ENCODE measurements around the gene GRID1. TPM values are rescaled to one million over a fixed set of nuclear protein-coding genes. Genes with fewer than 3 reads are reported as not detected.

GRID1 gene
- total RNA-seq, 1 donor from 2014 or later = 0.22 TPM

DNA sequence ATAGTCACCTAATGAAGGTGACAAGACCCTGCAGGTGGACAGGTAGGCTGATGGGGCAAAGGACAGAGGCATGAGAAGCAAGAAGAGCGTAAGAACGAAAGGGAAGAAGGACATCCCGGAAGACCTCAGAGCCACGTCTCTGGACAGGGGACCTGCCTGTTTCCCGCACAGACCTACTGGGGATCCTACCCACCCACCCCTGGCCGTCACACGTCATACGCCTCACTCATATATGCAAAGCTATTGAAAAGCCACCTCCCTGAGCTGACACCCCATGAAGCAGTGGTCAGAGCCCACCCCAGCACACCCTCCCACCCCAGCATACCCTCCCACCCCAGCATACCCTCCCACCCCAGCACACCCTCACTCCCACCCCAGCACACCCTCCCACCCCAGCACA, 140.6 kb downstream of the GRID1 start:
- TF ChIP-seq, protein P1, sequence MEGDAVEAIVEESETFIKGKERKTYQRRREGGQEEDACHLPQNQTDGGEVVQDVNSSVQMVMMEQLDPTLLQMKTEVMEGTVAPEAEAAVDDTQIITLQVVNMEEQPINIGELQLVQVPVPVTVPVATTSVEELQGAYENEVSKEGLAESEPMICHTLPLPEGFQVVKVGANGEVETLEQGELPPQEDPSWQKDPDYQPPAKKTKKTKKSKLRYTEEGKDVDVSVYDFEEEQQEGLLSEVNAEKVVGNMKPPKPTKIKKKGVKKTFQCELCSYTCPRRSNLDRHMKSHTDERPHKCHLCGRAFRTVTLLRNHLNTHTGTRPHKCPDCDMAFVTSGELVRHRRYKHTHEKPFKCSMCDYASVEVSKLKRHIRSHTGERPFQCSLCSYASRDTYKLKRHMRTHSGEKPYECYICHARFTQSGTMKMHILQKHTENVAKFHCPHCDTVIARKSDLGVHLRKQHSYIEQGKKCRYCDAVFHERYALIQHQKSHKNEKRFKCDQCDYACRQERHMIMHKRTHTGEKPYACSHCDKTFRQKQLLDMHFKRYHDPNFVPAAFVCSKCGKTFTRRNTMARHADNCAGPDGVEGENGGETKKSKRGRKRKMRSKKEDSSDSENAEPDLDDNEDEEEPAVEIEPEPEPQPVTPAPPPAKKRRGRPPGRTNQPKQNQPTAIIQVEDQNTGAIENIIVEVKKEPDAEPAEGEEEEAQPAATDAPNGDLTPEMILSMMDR (IDR thresholded peaks at IDR 0.05; ENCODE audit: unreplicated experiment) = no peak
- no peaks in the 10 kb centered on the region for H3K4me1 Mint-ChIP-seq (ENCODE audit: low read depth)
- H3K27me3 Mint-ChIP-seq = peaks cover 18% of the 10 kb centered on the region
- H3K27ac Mint-ChIP-seq = no peak overlapping the region
- DNase-seq (ENCODE audit: low spot score, unreplicated experiment) = no peak
- H3K4me3 Mint-ChIP-seq (ENCODE audit: low read depth) = no peak overlapping the region
- H3K9me3 Mint-ChIP-seq (ENCODE audit: low read depth) = no peaks in the 10 kb centered on the region
- H3K36me3 Mint-ChIP-seq (ENCODE audit: insufficient read depth) = no peaks in the 10 kb centered on the region

- Mint-ChIP-seq H3K4me3 (ENCODE audit: low read depth) (no peak overlapping the region), H3K4me1 (ENCODE audit: low read depth) (no peaks in the 10 kb centered on the region), H3K27me3 (peaks cover 14% of the 10 kb centered on the region), H3K27ac (no peak overlapping the region), H3K36me3 (ENCODE audit: insufficient read depth) (no peaks in the 10 kb centered on the region), H3K9me3 (ENCODE audit: low read depth) (no peaks in the 10 kb centered on the region)
- DNase-seq (ENCODE audit: low spot score, unreplicated experiment) = no peak
- TF ChIP-seq, protein P1 (IDR thresholded peaks at IDR 0.05; ENCODE audit: unreplicated experiment) = no peak
Observed at GRCh38 chr10:86225103-86225782, 141.4 kb downstream of the GRID1 start.

- H3K4me1 Mint-ChIP-seq (ENCODE audit: low read depth) = no peaks in the 10 kb centered on the region
- no peak for DNase-seq (ENCODE audit: low spot score, unreplicated experiment)
- TF ChIP-seq, protein P1 (IDR thresholded peaks at IDR 0.05; ENCODE audit: unreplicated experiment) = no peak
- H3K4me3 Mint-ChIP-seq (ENCODE audit: low read depth) = no peak overlapping the region
- H3K27me3 Mint-ChIP-seq = peaks cover 14% of the 10 kb centered on the region
- H3K27ac Mint-ChIP-seq = no peak overlapping the region
- H3K36me3 Mint-ChIP-seq (ENCODE audit: insufficient read depth) = no peaks in the 10 kb centered on the region
- H3K9me3 Mint-ChIP-seq (ENCODE audit: low read depth) = no peaks in the 10 kb centered on the region
Observed at GRCh38 chr10:86224354-86225102, 142.1 kb downstream of the GRID1 start.

DNA sequence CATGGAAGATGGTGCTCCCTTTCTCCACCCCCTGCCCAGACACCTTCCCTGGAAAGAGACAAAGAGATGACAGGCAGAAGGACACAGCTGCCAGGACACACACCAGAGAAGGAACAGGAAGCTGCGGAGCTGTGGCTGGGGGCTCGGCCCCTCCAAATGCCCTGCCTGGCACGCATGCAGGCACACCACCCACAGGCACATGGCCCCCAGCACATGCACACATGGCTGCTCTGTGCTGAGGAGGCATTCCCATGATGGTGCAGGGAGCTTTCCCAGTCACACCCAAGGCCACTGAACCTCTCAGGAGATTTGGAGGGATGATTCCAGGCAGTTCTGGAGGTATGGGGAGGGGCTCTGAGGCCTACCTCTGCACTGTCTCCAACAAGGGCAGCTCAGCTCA, 143.3 kb downstream of the GRID1 start:
- Mint-ChIP-seq H3K27ac (no peak overlapping the region), H3K27me3 (peaks cover 17% of the 10 kb centered on the region), H3K36me3 (ENCODE audit: insufficient read depth) (no peaks in the 10 kb centered on the region), H3K4me1 (ENCODE audit: low read depth) (no peaks in the 10 kb centered on the region), H3K9me3 (ENCODE audit: low read depth) (no peaks in the 10 kb centered on the region), H3K4me3 (ENCODE audit: low read depth) (no peak overlapping the region)
- TF ChIP-seq, protein P1 (IDR thresholded peaks at IDR 0.05; ENCODE audit: unreplicated experiment) = no peak
- no peak for DNase-seq (ENCODE audit: low spot score, unreplicated experiment)

DNA sequence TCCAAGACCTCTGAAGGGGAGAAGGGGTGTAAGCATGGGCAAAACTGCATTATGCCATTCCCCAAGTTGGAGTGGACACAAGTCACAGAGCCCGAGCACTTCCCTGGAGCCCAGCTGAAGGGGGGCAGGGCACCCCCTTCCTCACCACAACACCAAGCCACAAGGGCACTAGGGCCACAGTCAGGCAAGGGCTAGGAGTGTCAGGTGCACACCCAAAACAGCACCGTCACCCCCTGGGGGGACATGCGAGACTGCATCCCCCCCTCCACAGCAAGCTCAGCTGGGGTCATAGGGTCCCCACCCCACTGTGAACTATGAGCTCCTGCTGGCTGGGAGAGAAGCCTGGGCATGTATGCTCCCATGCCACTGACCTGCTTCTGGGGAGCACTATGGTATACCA, 143.9 kb downstream of the GRID1 start:
- Mint-ChIP-seq H3K27me3 (peaks cover 17% of the 10 kb centered on the region), H3K36me3 (ENCODE audit: insufficient read depth) (no peaks in the 10 kb centered on the region), H3K27ac (no peak overlapping the region), H3K4me3 (ENCODE audit: low read depth) (no peak overlapping the region), H3K9me3 (ENCODE audit: low read depth) (no peaks in the 10 kb centered on the region), H3K4me1 (ENCODE audit: low read depth) (no peaks in the 10 kb centered on the region)
- TF ChIP-seq, protein P1 (IDR thresholded peaks at IDR 0.05; ENCODE audit: unreplicated experiment) = no peak
- DNase-seq (ENCODE audit: low spot score, unreplicated experiment) = no peak

All from progenitor cell of endocrine pancreas (in vitro differentiated cells).